Inflammatory macrophage treated with lipopolysaccharide for 4 hours (primary cell): ENCODE data around the gene SUPT4H1.
"Not testable (repeated sequence)": the region's sequence is repeated elsewhere in the genome, so short reads cannot be mapped to it uniquely, and the experiment has no call there.

Experiments used
- DNase-seq: peaks from one replicate; pipeline ENCODE4 v3.0.0-alpha.2; 2020

Gene SUPT4H1

GRCh38 chr17:58362368-58363014 is 10.5 kb upstream of the SUPT4H1 start:
- DNase-seq: no peak

DNA sequence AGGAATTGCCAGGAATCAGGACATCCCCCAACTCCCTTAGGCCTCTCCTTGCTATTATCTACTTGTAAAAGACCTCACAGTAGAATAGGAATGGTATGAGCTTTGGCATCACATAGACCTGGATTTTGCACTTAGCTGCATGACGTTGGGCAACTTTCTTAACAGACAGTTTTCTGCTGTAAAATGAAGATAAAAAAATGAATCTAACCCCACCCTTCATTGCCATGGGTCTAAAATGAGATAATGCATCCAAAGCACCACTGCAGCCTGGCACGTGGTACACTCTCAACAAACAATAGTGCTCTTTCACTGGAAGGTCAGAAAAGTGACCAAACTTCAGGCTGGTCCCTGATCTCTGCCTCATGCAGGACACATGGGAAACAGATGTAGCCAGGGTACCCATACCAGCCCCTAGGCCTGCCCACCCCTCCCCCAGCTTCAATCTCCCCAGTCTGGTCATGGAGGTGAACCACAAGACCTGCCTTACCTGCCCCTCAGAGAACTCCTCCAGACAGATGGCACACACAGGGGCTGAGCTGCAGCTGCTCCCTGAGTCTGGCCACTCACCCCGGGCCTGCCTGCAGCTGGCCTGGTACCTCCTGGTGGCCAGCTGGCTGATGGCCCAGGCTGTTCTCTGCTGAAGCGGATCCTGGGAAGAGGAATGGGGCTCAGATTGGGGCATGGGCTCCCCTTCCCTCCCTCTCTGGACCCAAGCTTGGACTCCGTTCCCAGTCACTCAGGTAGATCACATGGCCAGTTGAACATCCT is 8.5 kb upstream of the SUPT4H1 start:
- no peak for DNase-seq

GRCh38 chr17:58358408-58359172 is 6.6 kb upstream of the SUPT4H1 start:
- DNase-seq: no peak

- DNase-seq: no peak
Observed at GRCh38 chr17:58357312-58358297, 5.6 kb upstream of the SUPT4H1 start.

GRCh38 chr17:58356231-58356630 is 4.2 kb upstream of the SUPT4H1 start:
- DNase-seq: no peak

DNA sequence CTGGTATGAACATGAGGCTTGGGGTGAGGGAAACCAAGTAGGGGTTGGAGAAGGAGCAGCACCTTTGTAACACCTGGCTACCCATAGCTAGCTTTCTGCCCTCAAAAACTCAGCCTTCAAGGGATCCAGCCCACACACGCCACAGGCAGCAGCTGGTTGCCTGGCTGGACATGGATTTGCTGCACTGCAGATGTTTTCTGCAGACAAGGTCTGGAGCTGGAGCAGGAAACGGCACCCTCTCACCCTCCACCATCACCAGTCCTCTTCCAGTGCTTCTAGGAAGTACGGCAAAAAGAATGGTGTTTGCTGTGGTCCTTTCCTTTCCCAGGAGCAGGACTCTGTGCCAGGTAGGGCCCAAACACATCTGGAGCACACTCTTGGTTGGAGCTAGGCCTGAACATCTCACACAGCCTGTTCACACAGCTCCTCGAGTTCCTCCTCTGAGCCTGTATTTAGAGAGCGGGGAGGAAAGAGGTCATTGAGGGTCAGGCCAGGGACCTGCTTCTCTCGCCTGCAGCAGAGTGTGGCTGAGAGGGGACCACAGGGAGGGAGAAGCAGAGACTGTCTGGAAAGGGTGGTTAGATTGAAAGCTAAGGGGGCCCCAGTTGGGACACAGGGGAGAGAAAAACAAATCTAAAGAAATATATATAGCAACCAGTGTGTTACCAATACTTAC is 2.7 kb upstream of the SUPT4H1 start:
- DNase-seq: no peak

DNA sequence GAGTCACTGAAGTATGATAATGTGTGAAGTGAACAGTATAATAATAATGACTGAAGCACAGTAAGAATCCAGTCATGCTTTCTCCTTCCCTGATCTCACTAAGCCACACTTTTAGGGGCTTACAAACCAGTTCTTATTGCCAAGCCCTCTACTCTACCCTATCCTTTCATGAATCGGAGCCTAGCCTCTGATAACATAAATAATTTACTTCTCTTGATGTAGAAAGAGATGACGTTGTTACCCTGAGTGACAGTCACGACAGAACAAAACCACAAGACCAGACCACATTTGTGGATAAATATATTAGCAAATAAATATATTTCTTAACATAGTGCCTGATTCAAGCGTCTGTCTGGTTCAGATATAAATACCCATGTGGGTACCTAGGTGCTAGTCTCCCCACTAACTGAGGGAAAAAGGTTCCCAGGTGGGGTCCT is 1.4 kb upstream of the SUPT4H1 start:
- peak; percentile 52 for DNase-seq

- DNase-seq: peak; percentile 71
Observed at GRCh38 chr17:58352596-58353388, 791 bp upstream of the SUPT4H1 start.

GRCh38 chr17:58351182-58351581 is 819 bp downstream of the SUPT4H1 start:
- DNase-seq: no peak

DNA sequence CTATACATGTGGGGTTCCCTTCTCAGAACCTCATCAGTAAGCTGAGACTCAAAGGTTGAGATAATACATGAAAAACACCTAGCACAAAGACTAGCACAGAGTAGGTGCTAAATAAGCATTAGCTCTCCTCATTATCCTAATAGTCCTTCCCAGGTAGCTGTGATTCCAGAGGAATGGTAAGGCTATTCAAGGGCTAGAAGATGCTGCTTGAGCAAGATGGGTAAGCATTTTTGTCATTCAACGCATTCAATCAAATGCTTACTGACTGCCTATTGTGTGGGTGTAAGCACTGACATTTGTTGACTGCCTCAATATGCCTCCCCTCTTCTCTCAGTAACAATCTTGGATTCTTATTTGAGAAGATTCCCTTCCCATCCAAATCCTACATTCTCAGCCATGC is 4.0 kb downstream of the SUPT4H1 start:
- no peak for DNase-seq

- no peak for DNase-seq
Observed at GRCh38 chr17:58345500-58345899, 6.5 kb downstream of the SUPT4H1 start.

DNA sequence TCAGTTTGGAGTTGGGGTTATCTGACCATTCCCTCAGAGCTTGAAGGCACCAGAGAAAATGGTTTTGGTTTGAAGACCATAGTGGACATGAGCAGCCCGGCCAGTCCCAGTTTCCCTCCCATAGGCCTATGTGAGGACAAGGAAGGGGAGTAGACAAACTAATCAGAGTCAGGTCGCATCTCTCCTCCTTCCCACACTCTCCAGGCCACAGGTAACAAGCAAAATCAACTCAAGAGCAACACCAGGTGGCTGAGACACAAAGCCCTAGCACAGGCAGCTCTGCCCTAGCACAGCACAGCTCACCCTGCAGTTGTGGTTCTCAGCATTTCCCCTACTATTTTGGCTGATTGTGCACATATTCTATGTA is 7.2 kb downstream of the SUPT4H1 start:
- DNase-seq: no peak

DNA sequence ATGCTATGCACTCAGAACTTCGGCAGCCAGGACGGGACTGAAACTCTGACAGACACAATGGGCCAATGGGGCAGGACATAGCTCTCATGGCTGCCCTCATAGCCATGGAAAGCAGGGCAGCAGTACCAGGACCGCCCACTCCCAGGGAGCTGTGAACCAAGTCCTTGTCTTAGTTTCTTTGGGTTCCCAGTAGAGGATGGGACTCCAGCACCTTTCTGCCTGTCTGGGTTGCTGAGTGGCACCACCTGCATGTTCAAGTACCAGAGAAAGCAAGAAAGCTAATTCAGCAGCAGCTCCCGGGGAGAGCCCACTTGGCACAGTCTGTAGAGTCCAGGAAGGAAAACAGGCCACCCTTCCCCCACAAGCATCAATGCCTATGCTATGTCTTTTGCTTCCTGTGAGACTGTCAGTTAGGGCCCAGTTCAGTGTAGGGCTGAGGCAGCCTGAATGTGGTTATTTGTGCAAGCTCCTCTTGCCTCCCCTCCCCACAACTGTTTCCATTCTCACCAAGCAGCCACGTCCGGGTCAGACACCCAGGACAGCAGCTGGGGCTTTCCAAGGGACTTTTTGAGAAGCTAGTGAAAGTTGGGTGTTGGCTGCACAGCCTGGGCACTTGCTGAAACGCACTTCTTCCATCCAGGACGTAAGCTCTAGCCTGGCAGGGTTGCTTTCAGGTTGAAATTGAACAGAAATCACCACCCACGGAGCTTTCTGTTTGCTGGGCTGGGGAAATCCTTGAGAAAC is 7.8 kb downstream of the SUPT4H1 start:
- peak; percentile 97 for DNase-seq

DNA sequence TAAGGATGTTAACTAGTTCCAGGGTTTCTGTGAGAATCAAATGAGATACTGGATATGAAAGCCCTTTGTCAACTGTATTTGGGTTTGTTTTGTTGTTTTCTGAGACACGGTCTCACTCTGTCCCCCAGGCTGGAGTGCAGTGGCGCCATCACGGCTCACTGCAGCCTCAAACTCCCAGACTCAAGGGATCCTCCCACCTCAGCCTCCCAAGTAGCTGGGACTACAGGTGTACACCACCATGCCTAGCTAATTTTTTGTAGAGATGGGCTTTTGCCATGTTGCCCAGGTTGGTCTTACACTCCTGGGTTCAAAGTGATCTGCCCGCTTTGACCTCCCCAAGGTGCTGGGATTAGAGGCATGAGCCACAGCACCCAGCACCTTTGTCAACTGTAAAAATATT is 8.9 kb downstream of the SUPT4H1 start:
- DNase-seq: no peak

- DNase-seq: no peak
Observed at GRCh38 chr17:58341861-58342475, 10.0 kb downstream of the SUPT4H1 start.

GRCh38 chr17:58341136-58341860 is 10.7 kb downstream of the SUPT4H1 start:
- DNase-seq: not testable (repeated sequence)

- DNase-seq: no peak
Observed at GRCh38 chr17:58340405-58340876, 11.6 kb downstream of the SUPT4H1 start.

DNA sequence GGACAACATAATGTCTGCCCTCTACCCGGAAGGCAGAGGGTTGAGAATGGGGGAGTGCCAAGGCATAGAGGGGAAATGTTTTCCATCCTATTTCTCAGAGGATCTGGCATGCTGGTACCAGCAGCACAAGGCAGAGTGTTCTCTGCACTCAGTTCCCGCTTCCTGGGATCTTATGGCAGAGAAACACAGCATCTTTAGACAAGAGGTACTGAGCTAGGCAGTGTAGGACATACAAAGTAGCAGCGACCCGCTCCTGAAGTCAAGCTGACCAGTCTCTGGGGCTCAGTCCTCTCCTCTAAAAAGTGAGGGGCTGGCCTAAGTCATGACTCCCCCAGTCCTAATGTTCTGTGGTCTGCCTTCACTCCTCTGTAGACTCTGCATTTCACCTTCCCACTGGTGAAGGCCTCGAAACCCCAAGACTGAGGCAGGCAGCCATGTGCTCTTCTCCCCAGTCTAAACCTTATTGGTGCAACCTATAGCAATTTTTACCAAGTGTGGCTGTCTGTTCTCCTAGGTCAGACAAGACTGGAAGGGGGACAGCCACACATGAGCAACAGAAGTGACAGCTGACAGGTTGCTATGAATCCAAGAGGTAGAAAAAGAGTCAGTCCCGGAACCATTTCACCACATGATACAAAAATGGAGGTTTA is 12.1 kb downstream of the SUPT4H1 start:
- no peak for DNase-seq
